Measurements from ENCODE around the gene LEO1.
"Not testable (repeated sequence)": the region's sequence is repeated elsewhere in the genome, so short reads cannot be mapped to it uniquely, and the experiment has no call there.

LEO1 gene

GRCh38 chr15:52003089-52003488 lies 31.5 kb upstream of the LEO1 start:
- DNase-seq, result not testable (repeated sequence)

- no peak for DNase-seq
These were observed 30.8 kb upstream of the LEO1 start for GRCh38 chr15:52002351-52002750.

GRCh38 chr15:51992953-51993352 lies 21.4 kb upstream of the LEO1 start:
- no peak for DNase-seq

- no peak for DNase-seq
These were observed 19.6 kb upstream of the LEO1 start for GRCh38 chr15:51991141-51991540.

- DNase-seq, result peak; percentile 31
These were observed 11.2 kb upstream of the LEO1 start for GRCh38 chr15:51982770-51983103.

- peak; percentile 81 for DNase-seq
These were observed 10.6 kb upstream of the LEO1 start for GRCh38 chr15:51982013-51982769.

GRCh38 chr15:51973775-51974174 lies 2.2 kb upstream of the LEO1 start:
- DNase-seq, result no peak

GRCh38 chr15:51973220-51973619 lies 1.6 kb upstream of the LEO1 start:
- DNase-seq, result no peak

- DNase-seq, result no peak
These were observed 575 bp downstream of the LEO1 start for GRCh38 chr15:51971032-51971374.

- no peak for DNase-seq
These were observed 1.3 kb downstream of the LEO1 start for GRCh38 chr15:51970132-51970817.

GRCh38 chr15:51969728-51970127 lies 1.9 kb downstream of the LEO1 start:
- no peak for DNase-seq

GRCh38 chr15:51967583-51967982 lies 4.0 kb downstream of the LEO1 start:
- DNase-seq, result no peak

GRCh38 chr15:51966192-51966591 lies 5.4 kb downstream of the LEO1 start:
- DNase-seq, result no peak

- no peak for DNase-seq
These were observed 5.9 kb downstream of the LEO1 start for GRCh38 chr15:51965691-51966090.

- DNase-seq, result no peak
These were observed 16.1 kb downstream of the LEO1 start for GRCh38 chr15:51955504-51955903.

- no peak for DNase-seq
These were observed 18.8 kb downstream of the LEO1 start for GRCh38 chr15:51952805-51953204.

GRCh38 chr15:51947124-51947523 lies 24.5 kb downstream of the LEO1 start:
- DNase-seq, result no peak

- DNase-seq, result no peak
These were observed 32.4 kb downstream of the LEO1 start for GRCh38 chr15:51939216-51939615.

- DNase-seq, result no peak
These were observed 33.3 kb downstream of the LEO1 start for GRCh38 chr15:51938286-51938685.

GRCh38 chr15:51936105-51936478 lies 35.5 kb downstream of the LEO1 start:
- no peak for DNase-seq

GRCh38 chr15:51935466-51936104 lies 36.0 kb downstream of the LEO1 start:
- DNase-seq, result no peak

GRCh38 chr15:51932161-51932560 lies 39.4 kb downstream of the LEO1 start:
- no peak for DNase-seq

- DNase-seq, result no peak
These were observed 39.9 kb downstream of the LEO1 start for GRCh38 chr15:51931638-51932037.

- no peak for DNase-seq
These were observed 40.6 kb downstream of the LEO1 start for GRCh38 chr15:51931016-51931415.
